NAMALWA (cell line): ENCODE measurements around the gene MACROD1.

Source experiments
- DNase-seq: peaks from one replicate; pipeline ENCODE4 v3.0.0-alpha.2; 2015; ENCODE audit warnings: low spot score

Gene MACROD1

DNA sequence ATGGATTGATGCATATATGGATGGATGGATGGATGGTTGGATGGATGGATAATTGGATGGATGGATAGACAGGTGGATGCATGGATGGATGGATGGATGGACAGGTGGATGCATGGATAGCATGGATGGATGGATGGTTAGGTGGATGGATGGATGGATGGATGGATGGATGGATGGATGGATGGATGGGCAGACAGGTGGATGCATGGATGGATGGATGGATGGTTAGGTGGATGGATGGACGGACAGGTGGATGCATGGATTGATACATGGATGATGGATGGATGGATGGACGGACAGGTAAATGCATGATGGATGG, 52.5 kb downstream of the MACROD1 start:
- no peak for DNase-seq

DNA sequence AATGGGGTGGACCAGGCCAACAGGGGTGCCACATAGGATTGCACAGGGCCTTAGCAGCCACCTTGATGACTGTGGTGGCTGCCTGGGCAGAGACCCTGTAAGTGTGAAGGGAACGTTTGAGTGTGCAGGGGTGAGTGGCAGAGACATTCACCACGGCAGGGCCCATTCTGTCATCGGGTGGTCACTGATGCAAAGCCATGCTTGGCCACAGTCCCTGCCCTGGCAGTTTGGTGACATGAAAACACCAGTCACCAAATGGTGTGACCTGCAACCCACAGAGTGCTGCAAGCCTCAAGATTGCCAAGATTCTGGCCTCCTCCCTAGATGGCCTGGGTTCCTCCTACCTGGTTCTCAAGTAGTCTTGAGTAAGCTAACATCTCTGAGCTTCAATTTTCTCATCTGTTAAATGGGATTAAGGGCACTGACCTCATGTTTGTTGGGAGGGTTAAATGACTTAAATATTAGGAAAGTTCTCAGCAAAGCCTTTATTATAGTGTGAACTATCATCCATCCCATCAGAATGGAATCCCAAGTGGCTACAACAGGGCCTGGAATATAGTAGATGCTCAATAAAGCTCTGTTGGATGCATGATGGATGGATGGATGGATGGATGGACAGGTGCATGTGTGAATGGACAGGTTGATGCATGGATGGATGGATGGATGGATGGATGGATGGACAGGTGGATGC, 53.0 kb downstream of the MACROD1 start:
- DNase-seq: no peak

DNA sequence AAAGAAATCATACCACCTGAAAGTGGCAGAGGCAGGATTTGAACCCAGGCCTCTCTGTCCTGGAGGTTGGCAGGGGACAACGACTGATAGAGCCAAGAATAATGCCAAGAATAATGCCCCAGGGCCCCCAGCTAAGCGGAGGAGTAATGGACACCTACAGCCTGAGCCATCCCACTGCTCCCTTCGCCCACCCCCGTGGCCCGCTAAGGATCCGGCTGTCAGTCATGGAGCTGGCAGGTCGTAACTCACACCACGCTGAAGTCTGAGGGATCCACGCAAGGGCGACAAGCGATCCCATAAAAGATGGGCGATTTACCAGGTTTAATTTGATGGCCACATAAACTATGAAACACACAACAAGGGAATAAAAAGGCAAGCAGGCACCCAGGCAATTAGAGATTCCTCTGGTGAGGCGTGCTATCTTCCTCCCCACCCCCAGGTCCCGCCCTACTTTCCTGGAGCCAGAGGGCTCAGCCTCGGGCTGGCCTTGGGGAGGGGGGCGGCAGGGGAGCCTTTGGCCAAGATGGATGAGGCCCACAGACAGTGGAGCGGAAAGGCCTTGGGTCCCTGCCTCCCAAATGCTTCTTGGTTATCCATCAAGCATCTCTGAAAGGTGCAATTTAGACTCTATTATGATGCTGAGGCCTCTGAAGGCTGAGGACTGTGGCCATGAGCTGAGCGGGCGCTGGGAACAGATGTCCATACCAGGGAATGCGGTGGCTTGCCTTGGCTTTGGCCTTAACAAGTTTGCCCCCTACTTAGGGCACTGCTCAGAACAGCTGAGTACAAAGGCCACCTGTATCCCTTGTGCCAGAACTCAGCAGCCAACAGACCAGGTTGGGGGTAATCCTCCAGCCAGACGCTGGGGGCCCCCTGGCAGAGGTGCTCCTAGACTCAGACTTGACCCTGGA, 55.2 kb downstream of the MACROD1 start:
- DNase-seq: no peak

DNA sequence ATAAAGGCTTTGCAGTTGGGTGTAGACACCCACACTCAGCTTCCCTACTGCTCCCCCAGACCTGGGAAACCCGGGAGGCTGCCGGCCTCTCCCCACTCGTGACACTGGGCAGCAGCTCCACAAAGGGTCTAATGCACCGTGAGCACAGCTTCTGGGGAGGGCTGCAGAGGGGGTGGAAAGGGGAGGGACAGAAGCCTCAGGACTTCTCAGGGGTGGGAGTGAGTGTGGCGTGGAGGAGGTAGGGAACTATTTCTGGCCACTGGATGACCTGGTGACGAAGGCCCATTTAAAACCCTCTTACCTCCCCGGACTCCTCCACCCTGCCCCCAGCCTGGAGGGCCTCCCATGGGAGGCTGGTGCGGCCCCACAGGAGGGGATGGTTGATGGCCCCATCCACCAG, 56.6 kb downstream of the MACROD1 start:
- DNase-seq: no peak

DNA sequence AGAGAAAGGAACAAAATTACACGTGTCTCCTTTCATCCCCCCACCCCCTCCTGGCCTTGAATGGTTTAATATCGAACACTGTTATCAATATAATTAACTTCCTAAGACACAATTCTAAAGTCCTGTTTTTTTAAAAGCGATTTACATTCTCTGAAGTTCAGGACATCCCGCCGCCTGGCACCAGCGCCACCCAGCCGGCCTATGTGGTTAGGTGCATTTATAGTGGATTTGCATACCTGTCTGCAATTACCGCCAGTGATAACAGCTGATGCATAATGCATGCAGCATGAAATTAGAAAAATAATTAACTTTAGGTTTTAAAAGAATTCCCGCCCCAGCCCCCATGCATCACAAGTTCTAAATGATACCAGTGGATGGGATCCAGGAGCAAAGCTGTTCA, 58.6 kb downstream of the MACROD1 start:
- peak; percentile 20 for DNase-seq

DNA sequence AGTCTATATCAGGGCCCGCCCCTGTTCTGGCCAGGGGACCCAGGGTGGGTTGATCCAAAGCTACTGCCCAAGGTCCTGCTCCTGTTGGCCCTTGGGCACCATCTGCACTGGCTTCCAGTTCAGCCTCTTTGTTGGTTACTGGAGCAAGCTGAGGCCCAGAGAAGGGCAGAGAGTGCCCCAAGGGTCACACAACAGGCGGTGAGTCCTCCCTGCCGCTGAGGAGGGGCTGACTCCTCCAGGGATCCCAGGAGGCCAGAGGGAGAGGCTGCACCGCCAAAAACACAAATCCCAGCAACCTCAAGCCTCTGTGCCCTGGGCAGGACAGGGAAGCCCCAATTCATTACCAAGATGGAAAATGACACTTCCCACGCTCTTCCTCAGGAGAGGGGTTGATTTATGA, 61.3 kb downstream of the MACROD1 start:
- DNase-seq: no peak

DNA sequence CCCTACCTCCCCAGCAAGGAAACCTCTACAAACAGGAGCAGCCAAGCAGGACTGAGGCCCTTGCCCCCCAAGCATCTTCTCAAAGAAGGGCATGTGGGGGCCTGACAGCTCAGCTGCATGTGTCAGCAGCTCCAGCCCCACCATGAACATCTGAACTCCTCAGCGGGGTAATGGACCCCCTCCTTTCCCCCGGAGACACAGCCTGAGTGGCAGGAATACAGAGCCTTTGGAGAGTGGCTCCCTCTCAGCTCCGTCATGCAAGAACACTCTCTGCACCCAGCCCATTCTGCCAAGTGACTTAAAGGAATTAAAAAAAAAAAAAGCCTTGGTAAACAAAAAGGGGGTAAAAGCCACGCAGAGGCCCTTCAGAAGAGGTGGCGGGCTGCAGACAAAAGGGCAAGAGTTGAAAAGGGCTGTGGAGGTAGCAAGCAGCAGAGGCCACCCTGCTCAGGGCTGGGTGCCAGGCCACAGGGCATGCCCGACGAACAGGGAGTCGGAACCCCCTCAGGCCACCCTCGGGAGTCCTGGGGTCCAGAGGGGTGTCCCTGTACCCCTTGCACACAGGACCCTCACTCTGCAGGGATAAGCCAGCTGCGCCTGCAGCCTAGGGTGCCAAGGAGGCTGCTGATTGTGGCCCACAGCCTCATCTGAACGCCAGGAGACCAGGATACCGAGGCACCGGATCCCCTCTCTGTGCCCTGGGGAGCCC, 62.5 kb downstream of the MACROD1 start:
- DNase-seq: no peak

DNA sequence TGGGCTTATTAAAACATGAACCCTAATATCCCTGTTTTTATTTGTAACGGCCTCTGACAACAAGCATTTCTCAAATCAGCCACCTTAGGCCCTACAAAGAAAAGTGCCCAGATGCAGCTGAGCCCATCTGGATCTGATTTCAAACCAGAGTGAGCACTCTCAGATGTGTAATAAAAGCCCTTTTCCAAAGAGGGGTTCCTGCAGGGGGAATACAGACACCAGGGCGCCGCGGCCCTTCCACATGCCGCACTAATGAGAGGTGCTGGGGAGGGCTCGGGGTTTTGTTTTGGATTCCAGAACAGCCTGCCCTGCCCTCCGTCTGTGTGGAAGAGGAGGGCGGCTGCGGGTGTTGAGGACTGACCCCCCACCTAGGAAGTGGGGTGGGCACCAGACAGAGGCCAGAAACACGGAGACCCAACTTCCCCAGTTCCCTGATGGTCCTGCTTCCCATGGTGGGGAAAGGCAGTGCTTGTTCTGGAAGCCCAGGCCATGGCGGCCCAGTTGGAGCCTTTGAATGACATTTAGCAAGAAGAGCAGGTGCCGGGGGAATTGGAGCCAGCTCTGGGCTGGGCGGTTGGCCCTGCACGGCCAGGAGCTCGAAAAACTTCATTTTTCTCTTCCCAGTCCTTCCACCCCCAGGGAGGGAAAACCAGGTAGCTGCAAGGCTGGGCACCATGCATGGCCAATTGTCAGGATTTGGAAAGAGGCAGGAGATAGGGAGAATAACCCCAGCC, 63.7 kb downstream of the MACROD1 start:
- no peak for DNase-seq

DNA sequence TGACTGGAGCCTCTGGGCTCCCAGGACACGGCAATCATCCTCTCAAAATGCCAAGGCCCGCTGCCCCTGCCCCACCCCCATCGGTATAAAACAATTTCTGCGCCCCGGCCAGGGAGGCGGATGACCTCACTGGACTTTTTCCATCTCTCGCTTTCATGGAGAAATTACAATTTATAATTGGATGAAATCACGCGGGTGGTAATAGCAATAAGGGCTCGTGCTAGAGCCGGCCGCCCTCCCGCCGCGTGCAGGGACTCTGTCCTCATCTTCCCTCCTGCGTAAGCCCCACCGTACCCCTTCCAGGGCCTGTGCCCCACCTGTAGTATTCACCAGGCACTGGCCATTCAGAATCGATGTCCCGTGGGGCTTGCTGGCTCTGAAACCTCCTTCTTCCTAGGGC, 64.5 kb downstream of the MACROD1 start:
- no peak for DNase-seq

DNA sequence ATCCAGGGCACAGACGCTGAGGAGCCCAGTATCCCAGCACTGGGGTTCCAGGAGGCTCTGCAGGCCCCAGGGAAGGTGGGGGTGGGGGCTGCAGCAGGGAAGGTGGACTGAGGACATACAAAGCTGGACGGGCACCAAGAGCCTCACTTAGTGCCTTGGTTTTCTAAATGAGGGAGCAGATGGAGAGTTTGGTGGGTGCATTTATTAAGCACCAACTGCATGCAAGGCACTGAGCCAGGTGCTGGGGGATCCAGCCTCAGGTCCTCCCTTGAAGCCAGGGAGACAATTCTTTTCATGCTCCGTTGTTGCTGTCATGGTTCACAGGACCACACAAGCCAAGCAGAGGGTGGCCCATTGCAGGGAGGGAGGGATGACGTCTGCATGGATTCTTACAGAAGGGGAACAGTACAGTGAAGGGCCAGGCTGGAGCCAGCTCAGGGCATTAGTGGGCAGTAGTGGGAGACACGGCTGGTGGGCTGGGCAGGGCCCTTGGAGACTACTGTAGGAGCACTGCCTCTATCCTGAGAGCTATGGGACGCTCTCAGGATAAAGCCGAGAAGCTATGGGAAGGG, 65.0 kb downstream of the MACROD1 start:
- DNase-seq: no peak

DNA sequence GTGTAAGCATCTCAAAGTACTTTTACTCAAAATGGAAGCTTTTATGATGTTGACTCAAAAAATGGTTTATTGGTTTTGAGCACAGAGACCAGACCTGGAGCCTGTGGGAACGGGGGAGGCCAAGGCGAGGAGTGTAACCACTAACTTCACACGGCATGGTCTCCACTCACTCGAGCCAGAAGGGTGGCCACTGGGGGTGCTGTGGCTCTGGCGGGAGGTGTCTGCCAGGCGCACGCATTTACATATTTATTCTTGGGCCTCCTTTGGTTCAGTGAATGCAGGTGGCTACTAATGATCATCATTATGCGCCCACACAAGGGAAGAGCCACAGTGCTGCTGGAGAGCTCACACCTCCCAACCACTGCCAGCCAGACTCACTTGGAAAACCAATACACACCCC, 65.6 kb downstream of the MACROD1 start:
- DNase-seq: peak; percentile 84

DNA sequence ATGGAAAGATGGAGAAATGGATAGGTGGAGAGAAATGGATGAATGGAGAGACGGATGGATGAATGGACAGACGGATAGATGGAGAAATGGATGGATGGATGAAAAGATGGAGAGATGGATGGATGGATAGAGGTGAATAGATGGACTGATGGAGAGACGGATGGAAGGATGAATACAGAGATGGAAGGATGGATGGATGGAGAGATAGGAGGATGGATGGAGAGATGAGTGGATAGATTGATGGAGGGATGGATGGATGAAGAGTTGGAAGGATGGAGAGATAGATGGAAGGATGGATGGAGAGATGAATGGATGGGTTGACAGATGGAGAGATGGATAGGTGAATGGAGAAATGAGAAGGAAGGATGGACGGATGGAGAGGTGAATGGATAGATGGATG, 66.5 kb downstream of the MACROD1 start:
- DNase-seq: no peak

DNA sequence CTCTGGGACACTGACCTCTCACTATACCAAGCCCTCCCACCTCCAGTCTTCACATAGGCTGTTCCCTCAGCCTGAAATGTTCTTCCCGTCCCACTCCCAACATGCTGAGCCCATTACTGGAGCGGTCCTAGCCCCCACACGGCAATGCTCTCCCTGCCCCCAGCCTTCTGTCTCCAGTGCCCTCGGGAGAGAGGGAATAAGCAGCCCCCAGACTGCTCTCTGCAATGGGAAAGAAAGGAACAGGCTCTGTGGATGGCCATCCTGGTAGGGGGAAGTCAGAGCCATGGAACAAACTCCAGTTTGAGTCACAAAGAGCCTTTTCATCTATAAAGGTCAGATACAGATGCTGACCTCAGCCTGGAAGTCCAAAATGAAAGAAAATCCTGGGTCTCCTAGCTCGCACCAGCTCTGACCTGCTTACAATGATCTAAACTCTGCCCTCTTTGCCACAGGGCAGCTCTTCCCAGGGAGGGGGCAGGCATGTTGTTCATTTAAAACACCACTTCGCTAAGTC, 67.5 kb downstream of the MACROD1 start:
- no peak for DNase-seq

DNA sequence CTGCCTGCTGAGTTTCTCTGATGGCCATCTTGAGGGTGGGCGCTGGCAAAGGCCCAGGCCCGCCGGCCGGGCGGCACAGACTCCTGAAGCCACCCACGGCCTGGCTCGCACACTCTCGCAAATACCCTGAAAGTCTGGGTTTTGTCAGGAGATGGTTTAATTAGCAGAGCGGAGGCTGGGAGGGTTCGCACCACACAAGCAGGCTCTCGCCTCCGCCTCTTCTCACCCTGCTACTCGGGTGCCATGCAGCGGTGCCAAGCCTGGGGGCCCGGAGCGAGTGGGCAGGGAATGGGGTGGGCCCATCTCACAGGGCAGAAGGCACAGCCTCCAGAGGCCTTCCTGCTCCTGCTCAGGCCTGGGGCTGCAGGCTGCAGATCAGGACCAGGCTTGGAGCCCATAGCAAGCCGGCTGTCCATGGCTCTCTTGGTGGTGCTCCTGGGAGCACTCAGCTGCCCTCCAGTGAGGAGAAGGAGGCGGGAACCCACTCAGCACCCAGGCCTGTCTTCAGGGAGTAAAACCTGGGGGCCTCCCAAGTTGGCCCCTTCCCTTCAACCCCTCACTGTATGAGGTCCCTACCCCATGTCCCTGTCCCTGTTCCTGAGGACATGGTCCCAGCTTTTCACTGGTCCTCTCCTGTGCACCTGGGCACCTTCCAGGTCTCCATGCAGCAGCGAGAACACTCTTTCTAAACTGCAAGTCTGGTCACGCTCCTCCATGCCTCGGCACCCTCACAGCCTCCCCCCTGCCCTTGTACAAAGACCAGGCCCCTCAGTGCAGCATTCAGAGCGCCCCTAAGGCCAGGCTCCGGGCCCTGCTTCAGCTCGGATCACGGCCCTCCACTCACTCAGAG, 68.2 kb downstream of the MACROD1 start:
- DNase-seq: no peak

DNA sequence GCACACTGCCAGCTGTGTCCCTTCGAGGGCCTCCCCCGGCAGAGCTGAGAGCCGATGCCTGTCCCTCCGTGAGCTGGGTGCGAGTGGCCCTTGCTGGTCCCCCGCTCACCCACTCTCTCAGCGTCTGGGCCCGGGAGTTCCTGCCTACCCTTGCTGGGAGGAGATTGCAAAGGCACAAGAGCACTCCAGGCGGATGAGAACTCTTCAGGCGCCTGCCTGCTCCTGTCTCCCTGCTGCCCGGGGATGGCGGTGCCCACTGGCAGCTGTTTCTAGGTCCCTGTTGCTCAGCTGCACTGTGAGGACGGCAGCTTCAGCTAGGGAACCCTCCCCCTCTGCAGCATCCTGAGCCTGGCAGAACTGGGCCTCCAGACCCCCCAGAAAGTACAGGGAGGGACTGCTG, 69.1 kb downstream of the MACROD1 start:
- DNase-seq: no peak

DNA sequence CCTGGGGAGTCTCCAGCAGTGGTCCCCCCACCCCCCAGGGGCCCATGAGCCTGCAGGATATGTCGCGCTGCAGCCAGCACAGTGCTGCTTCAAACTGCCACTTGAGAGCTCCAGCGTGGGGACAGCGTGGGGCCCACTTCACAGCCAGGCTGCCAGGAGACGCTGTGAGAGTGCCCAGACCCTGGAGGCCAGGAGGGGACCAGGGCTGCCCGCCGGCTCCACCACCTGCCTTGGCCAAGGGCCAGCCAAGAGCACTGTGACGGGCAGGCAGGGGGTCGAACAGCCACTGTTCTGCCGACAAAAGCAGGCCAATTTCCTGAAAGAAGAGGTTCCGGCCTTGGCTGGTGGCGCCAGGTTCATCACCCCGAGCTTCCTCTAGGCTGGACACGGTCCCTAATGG, 70.0 kb downstream of the MACROD1 start:
- DNase-seq: no peak

DNA sequence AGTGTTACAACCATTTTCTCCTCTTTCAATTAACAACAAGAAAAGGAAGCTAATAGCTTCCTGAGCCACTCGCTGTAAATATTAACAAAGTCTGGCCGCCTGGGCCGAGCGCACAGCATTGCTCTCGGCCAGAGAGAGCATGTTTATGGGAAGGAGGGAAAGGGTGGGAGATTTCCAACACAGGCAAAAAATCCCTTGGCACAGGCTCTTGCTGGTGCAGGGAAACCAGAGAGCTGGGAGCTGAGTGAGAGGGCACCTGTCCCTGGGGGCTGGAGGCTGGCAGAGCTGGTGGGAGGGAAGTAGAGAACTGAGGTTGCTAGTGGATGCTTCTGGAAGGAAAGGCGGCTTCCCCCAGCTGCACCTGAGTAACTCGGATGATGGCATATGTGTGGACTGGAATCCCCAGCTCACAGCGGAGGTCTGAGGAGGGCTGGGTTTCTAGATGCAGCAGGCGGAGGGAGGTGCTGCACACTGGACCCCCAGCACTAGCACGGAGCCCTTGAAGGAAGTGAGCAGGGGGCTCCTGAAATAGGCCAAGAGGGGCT, 70.6 kb downstream of the MACROD1 start:
- no peak for DNase-seq

DNA sequence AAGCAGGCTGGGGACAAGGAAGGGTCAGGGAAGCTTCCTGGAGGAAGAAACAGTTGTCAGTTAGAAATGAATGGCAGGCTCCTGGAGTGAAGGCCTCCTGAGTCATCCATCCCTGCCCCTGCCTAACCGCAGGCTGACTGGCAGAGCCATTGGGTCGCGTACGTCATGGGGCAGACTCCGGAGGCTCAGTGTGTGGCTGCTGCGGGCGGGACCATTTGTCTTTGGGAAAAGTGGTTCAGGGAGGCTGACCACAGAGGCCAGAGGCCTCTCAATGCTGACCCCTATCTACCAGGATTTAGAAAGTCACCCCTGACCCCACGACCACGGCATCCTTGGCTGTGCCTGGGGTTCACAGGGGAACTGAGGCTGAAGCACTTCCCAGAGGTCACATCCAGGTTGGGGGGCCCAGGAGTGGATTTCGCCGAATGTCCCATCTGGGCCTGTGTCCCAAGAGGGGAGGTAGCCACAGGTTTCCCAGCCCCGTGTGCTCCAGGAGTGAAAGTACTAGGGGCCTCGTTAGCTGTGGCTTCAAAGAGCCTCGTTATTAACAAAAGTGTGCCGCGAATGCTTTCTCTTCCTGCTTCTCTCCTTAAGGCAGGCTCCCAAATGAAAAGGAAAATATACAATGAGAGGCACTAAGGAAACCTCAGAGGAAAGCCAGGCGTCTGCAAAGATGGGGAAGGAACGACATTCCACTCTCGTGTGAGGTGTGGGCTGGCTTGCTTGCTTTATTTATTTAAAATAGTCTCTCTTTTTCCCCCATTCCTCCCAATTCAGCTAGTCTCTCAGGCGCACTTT, 71.3 kb downstream of the MACROD1 start:
- DNase-seq: no peak

DNA sequence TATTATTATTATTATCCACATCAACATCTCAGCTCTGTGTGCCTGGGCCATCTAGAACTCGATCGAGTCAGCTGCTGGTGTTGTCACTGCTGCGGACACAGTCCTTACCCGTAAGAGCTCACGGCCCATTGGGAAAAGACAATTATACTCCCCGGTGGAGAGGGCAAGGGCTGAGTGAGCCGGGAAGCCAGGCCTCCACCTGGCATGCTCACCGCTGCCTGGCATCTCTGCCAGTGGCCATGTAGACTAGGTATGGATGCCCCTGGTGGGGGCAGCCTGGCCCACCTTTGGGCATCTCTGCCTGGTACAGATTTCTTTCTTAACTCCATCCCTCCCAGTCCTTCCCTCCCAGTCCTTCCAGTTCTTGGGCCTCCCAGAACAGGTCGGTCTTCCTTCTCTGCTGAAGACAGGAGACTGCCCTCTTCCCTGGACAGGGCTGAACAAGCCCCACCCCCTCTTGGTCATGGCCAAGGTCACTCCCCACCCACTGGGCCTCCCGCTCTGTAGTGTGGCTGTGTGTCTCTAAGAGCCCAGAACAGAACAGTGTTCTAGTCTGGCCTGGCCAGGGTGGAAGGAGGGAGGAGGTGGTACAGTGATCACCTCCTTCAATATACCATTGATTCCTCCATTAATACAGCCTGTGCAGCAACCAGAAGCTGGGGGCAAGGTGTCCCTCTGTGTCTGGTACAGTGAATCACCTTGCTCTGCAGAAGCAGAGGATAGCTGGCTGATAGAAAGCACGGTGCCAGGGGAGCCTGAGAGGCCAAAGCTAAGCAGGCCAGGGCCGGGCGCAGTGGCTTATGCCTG, 72.5 kb downstream of the MACROD1 start:
- no peak for DNase-seq
